ENCODE results near the gene CACNA1I. TPM values are rescaled to one million over a fixed set of nuclear protein-coding genes. Genes with fewer than 3 reads are reported as not detected.

The CACNA1I gene
- total and polyA plus RNA-seq, 2 donors (not counting 3 experiments of a cell fraction or from before 2014, with no cell fraction given) = not detected

DNA sequence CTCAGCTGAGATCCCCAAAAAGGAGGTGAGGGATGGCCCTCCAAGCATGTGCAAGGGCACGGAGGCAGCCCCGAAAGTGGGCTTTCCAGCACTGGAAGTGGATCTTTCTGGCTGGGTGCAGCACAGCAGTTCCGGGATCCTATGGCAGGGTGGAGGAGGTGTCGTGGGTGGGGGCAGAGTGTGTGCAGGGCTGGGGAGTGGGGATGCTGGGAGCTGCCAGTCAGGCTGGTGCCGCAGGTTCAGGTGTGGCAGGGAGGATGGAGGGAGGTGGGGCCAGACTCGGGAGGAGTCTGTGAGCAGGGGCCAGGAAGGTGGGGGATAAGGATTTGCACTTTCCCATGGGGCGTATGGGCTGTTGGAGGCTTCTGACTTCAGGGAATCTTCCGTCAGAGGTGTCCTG, 60.2 kb downstream of the CACNA1I start:
- ChIA-PET CTCF (no interaction called here), POLR2A (no interaction called here)
- Histone ChIP-seq H3K27me3 (ENCODE audit: control insufficient read depth in 2 of 2, insufficient read depth in 2 of 2, low read length in 2 of 2) (no peaks in the 10 kb centered on the region), H3K9ac (replicated peaks; ENCODE audit: extremely low read depth, insufficient read depth, low read length) (no peak overlapping the region), H3K4me3 (replicated peaks in 1 of 3; ENCODE audit: insufficient read depth in 1 of 3, low read depth in 1 of 3, low read length in 3 of 3) (no peak overlapping the region), H3K9me3 (replicated peaks; ENCODE audit: control insufficient read depth, insufficient read depth, low read length) (no peaks in the 10 kb centered on the region), H3K27ac (ENCODE audit: insufficient read depth, low read depth, low read length) (no peak overlapping the region), H3K79me2 (ENCODE audit: control insufficient read depth, insufficient read depth, low read length) (no peaks in the 10 kb centered on the region), H2AFZ (ENCODE audit: low read depth, low read length) (no peak overlapping the region), H4K20me1 (replicated peaks; ENCODE audit: control insufficient read depth, extremely low read depth, insufficient read depth, low read length) (no peaks in the 10 kb centered on the region), H3K36me3 (ENCODE audit: control insufficient read depth in 2 of 2, extremely low read depth in 1 of 2, insufficient read depth in 2 of 2, low read length in 2 of 2) (no peaks in the 10 kb centered on the region), H3K9me1 (replicated peaks; ENCODE audit: control insufficient read depth, extremely low read depth, insufficient read depth, low read length) (no peaks in the 10 kb centered on the region), H3K4me2 (ENCODE audit: insufficient read depth, low read length) (no peak overlapping the region), H3K4me1 (ENCODE audit: control insufficient read depth, extremely low read depth, insufficient read depth, low read length) (peaks cover 9% of the 10 kb centered on the region)
- TF ChIP-seq, protein P1, sequence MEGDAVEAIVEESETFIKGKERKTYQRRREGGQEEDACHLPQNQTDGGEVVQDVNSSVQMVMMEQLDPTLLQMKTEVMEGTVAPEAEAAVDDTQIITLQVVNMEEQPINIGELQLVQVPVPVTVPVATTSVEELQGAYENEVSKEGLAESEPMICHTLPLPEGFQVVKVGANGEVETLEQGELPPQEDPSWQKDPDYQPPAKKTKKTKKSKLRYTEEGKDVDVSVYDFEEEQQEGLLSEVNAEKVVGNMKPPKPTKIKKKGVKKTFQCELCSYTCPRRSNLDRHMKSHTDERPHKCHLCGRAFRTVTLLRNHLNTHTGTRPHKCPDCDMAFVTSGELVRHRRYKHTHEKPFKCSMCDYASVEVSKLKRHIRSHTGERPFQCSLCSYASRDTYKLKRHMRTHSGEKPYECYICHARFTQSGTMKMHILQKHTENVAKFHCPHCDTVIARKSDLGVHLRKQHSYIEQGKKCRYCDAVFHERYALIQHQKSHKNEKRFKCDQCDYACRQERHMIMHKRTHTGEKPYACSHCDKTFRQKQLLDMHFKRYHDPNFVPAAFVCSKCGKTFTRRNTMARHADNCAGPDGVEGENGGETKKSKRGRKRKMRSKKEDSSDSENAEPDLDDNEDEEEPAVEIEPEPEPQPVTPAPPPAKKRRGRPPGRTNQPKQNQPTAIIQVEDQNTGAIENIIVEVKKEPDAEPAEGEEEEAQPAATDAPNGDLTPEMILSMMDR (IDR thresholded peaks at IDR 0.05; ENCODE audit: extremely low read depth in 1 of 2, insufficient read depth in 1 of 2, low read depth in 1 of 2, low read length in 2 of 2) = no peak
- no peak for TF ChIP-seq MYC (IDR thresholded peaks at IDR 0.05; ENCODE audit: low read depth, low read length)
- TF ChIP-seq JUN (IDR thresholded peaks at IDR 0.05; ENCODE audit: borderline replicate concordance, insufficient read depth, insufficient read length, low read depth) = no peak
- no peak for TF ChIP-seq GATA2 (IDR thresholded peaks at IDR 0.05; ENCODE audit: insufficient read depth, insufficient read length, low read depth, low read length)
- no peak for TF ChIP-seq EZH2 (IDR thresholded peaks at IDR 0.05; ENCODE audit: borderline replicate concordance, low read depth, low read length, severe bottlenecking)
- TF ChIP-seq POLR2A (IDR thresholded peaks at IDR 0.05; ENCODE audit: low read depth, low read length) = no peak
- TF ChIP-seq POLR2AphosphoS5 (IDR thresholded peaks at IDR 0.05; ENCODE audit: insufficient read depth, low read depth, low read length) = no peak
- TF ChIP-seq FOS (IDR thresholded peaks at IDR 0.05; ENCODE audit: borderline replicate concordance, insufficient read depth, low read length) = no peak
- TF ChIP-seq, protein P2, sequence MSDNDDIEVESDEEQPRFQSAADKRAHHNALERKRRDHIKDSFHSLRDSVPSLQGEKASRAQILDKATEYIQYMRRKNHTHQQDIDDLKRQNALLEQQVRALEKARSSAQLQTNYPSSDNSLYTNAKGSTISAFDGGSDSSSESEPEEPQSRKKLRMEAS (IDR thresholded peaks at IDR 0.05; ENCODE audit: insufficient read depth, insufficient read length) = no peak
- DNase-seq (ENCODE audit: low read depth, low spot score) (no peak), FAIRE-seq (no peak)
- dilution Hi-C loops (cut with MboI; ENCODE audit: extremely low pct_ligation_motif_present, low sequenced_read_pairs) (no loop called here), intact Hi-C loops (cut with micrococcal nuclease) (no loop called here)
- BruUV-seq (replicated peaks) = no TSS peak
